ENCODE measurements around the gene BPNT1. TPM values are rescaled to one million over a fixed set of nuclear protein-coding genes. Genes with fewer than 3 reads are reported as not detected.

BPNT1 gene
- total and polyA plus RNA-seq, 2 of the 8 experiments (the other 6 are each of a cell fraction or from before 2014, with no cell fraction given) = 13.2 to 16.3 TPM

- no peak for TF ChIP-seq ATF2 (IDR thresholded peaks at IDR 0.05; ENCODE audit: low read length)
- no peak for TF ChIP-seq RNF2 (IDR thresholded peaks at IDR 0.05; ENCODE audit: borderline replicate concordance, low read depth, low read length, missing control alignments, poor library complexity, severe bottlenecking)
- TF ChIP-seq BACH1 (IDR thresholded peaks at IDR 0.05; ENCODE audit: low read length) = no peak
- no peak for TF ChIP-seq SP4 (IDR thresholded peaks at IDR 0.05; ENCODE audit: low read length)
Measured at GRCh38 chr1:220084460-220084859, 5.1 kb downstream of the BPNT1 start (continued).
